ENCODE measurements around the gene KDR.

DNA sequence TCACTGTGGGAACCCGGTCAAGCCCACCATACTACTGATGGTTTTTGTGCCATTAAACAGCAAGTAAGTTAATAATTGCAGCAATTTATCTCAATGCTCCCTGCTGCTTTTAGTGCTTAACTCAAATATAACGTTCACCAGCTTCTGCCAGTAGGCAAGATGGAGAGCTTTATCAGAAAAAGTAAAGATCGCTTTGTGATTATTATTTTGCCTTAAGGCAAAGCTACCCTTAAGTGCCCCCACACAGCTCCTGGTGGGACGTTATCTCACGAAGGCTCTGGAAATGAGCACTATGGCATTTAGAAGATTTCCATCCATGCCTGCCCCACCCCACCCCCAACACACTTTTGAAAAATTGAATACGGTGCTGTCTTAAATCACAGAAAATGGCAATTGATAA is 59.4 kb downstream of the KDR start:
- TF ChIP-seq TAF1 (IDR thresholded peaks at IDR 0.05; ENCODE audit: borderline replicate concordance, low read depth, low read length) (no peak), FOXJ3 (CRISPR knock-in tag; IDR thresholded peaks at IDR 0.05) (no peak), JUND (IDR thresholded peaks at IDR 0.05) (no peak), EZH2phosphoT487 (IDR thresholded peaks at IDR 0.05; ENCODE audit: borderline replicate concordance, low read depth) (no peak), EP300 (IDR thresholded peaks at IDR 0.05; ENCODE audit: borderline replicate concordance in 1 of 2, low read depth in 1 of 2, low read length in 1 of 2) (peak in 1 of 2 experiments; percentile 52; a peak in 1 of 4 replicates), RAD21 (IDR thresholded peaks at IDR 0.05; ENCODE audit: low read length) (no peak), USF1 (IDR thresholded peaks at IDR 0.05; ENCODE audit: borderline replicate concordance, low read depth) (no peak), GATA2 (CRISPR knock-in tag; IDR thresholded peaks at IDR 0.05) (peak; percentile 57), TCF12 (IDR thresholded peaks at IDR 0.05) (no peak), FOXM1 (IDR thresholded peaks at IDR 0.05; ENCODE audit: low read depth) (no peak)
- TF ChIP-seq, protein P1, sequence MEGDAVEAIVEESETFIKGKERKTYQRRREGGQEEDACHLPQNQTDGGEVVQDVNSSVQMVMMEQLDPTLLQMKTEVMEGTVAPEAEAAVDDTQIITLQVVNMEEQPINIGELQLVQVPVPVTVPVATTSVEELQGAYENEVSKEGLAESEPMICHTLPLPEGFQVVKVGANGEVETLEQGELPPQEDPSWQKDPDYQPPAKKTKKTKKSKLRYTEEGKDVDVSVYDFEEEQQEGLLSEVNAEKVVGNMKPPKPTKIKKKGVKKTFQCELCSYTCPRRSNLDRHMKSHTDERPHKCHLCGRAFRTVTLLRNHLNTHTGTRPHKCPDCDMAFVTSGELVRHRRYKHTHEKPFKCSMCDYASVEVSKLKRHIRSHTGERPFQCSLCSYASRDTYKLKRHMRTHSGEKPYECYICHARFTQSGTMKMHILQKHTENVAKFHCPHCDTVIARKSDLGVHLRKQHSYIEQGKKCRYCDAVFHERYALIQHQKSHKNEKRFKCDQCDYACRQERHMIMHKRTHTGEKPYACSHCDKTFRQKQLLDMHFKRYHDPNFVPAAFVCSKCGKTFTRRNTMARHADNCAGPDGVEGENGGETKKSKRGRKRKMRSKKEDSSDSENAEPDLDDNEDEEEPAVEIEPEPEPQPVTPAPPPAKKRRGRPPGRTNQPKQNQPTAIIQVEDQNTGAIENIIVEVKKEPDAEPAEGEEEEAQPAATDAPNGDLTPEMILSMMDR (IDR thresholded peaks at IDR 0.05) = no peak
- TF ChIP-seq, protein P2, sequence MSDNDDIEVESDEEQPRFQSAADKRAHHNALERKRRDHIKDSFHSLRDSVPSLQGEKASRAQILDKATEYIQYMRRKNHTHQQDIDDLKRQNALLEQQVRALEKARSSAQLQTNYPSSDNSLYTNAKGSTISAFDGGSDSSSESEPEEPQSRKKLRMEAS (IDR thresholded peaks at IDR 0.05; ENCODE audit: low read depth) = no peak

Measured in SK-N-SH (cell line).